SK-N-DZ (cell line): ENCODE results near the gene TMEM198.

ENCODE experiments used
- DNase-seq: peaks from one replicate; pipeline ENCODE4 v3.0.0-alpha.2; 2015; ENCODE audit warnings: low spot score

Gene TMEM198

GRCh38 chr2:219561179-219562048 lies 17.6 kb downstream of the TMEM198 start:
- no peak for DNase-seq

GRCh38 chr2:219562049-219563020 lies 18.5 kb downstream of the TMEM198 start:
- DNase-seq = no peak

GRCh38 chr2:219563271-219563928 lies 19.6 kb downstream of the TMEM198 start:
- no peak for DNase-seq

- DNase-seq = no peak
Observed at GRCh38 chr2:219565130-219566080, 21.6 kb downstream of the TMEM198 start.

GRCh38 chr2:219566640-219567039 lies 22.8 kb downstream of the TMEM198 start:
- no peak for DNase-seq

- DNase-seq = no peak
Observed at GRCh38 chr2:219567131-219567530, 23.3 kb downstream of the TMEM198 start.

GRCh38 chr2:219567791-219568361 lies 24.0 kb downstream of the TMEM198 start:
- DNase-seq = no peak

- DNase-seq = no peak
Observed at GRCh38 chr2:219569041-219569440, 25.2 kb downstream of the TMEM198 start.

GRCh38 chr2:219569635-219570034 lies 25.8 kb downstream of the TMEM198 start:
- DNase-seq = no peak

- DNase-seq = no peak
Observed at GRCh38 chr2:219570194-219570923, 26.5 kb downstream of the TMEM198 start.

- no peak for DNase-seq
Observed at GRCh38 chr2:219570924-219571310, 27.1 kb downstream of the TMEM198 start.

- peak; percentile 91 for DNase-seq
Observed at GRCh38 chr2:219571311-219572236, 27.7 kb downstream of the TMEM198 start, which contains the start of gene OBSL1. OBSL1 (minus strand) TSS chr2:219571539; CDS start chr2:219571232, 307 bp downstream.

- no peak for DNase-seq
Observed at GRCh38 chr2:219572237-219573001, 28.6 kb downstream of the TMEM198 start, which contains the start of gene INHA. INHA (plus strand) TSS chr2:219572310; CDS start chr2:219572375, 65 bp downstream.

GRCh38 chr2:219573166-219573565 lies 29.3 kb downstream of the TMEM198 start:
- no peak for DNase-seq

GRCh38 chr2:219574484-219575311 lies 30.9 kb downstream of the TMEM198 start:
- DNase-seq = no peak
